Frontal cortex (tissue), 4 donors: ENCODE results near the gene KIAA0930. TPM values are rescaled to one million over a fixed set of nuclear protein-coding genes. Genes with fewer than 3 reads are reported as not detected.
A peak's percentile ranks its signal among the peaks of the same experiment; 100 is the strongest.
"Not testable (repeated sequence)": the region's sequence is repeated elsewhere in the genome, so short reads cannot be mapped to it uniquely, and the experiment has no call there.

Experiments
- DNase-seq, 2 donors: peaks; one replicate each; pipeline ENCODE4 v3.0.0; 2012; ENCODE audit warnings: low spot score in 2 of 2
- FAIRE-seq: peaks from 2 replicates; lab custom pipeline; 2012; peaks lifted over from hg19 to GRCh38; lab: Jason Lieb, UNC
- total RNA-seq: library from RNA; depleted of rRNA; stranded (reverse); fragments of >200 nt; gene quantifications from one replicate; pipeline ENCODE4 v1.2.3, GENCODE V29; 2014
- donor health status: control.
- donor health status: control.
- donor health status: control.

Gene KIAA0930
- total RNA-seq, 1 donor from 2014 or later, result 52.6 TPM

GRCh38 chr22:45263463-45264269 lies 23.0 kb upstream of the KIAA0930 start:
- FAIRE-seq, result no peak

GRCh38 chr22:45262931-45263462 lies 22.3 kb upstream of the KIAA0930 start:
- FAIRE-seq (no peak), DNase-seq (no peak)

More at GRCh38 chr22:45263463-45264269, 23.0 kb upstream of the KIAA0930 start:
- peak; percentile 82 to 85 for DNase-seq

- DNase-seq (no peak), FAIRE-seq (no peak)
These were observed 21.7 kb upstream of the KIAA0930 start for GRCh38 chr22:45262195-45262930.

GRCh38 chr22:45261407-45262088 lies 20.9 kb upstream of the KIAA0930 start:
- FAIRE-seq (no peak), DNase-seq (no peak)

GRCh38 chr22:45260395-45260759 lies 19.7 kb upstream of the KIAA0930 start:
- not testable (repeated sequence) for FAIRE-seq, DNase-seq

- DNase-seq, result no peak
- FAIRE-seq, result no peak
These were observed 19.2 kb upstream of the KIAA0930 start for GRCh38 chr22:45259754-45260394.

GRCh38 chr22:45257941-45258340 lies 17.2 kb upstream of the KIAA0930 start:
- not testable (repeated sequence) for DNase-seq, FAIRE-seq

GRCh38 chr22:45254789-45255278 lies 14.1 kb upstream of the KIAA0930 start:
- FAIRE-seq, result no peak

GRCh38 chr22:45254388-45254787 lies 13.7 kb upstream of the KIAA0930 start:
- FAIRE-seq (no peak), DNase-seq (no peak)

More at GRCh38 chr22:45254789-45255278, 14.1 kb upstream of the KIAA0930 start:
- DNase-seq, result no peak

- FAIRE-seq (no peak), DNase-seq (no peak)
These were observed 12.4 kb upstream of the KIAA0930 start for GRCh38 chr22:45253039-45253641.

GRCh38 chr22:45251825-45252224 lies 11.1 kb upstream of the KIAA0930 start:
- FAIRE-seq, result no peak
- DNase-seq, result no peak

GRCh38 chr22:45248832-45249561 lies 8.3 kb upstream of the KIAA0930 start:
- FAIRE-seq (no peak), DNase-seq (no peak)

GRCh38 chr22:45246060-45246985 lies 5.6 kb upstream of the KIAA0930 start:
- no peak for FAIRE-seq

GRCh38 chr22:45244916-45245315 lies 4.2 kb upstream of the KIAA0930 start:
- no peak for DNase-seq
- no peak for FAIRE-seq

More at GRCh38 chr22:45246060-45246985, 5.6 kb upstream of the KIAA0930 start:
- DNase-seq, result no peak

GRCh38 chr22:45242778-45243191 lies 2.1 kb upstream of the KIAA0930 start:
- FAIRE-seq (no peak), DNase-seq (peak in 1 of 2 donors; percentile 63)

- no peak for DNase-seq
- FAIRE-seq, result no peak
These were observed 437 bp downstream of the KIAA0930 start for GRCh38 chr22:45240104-45240809.

GRCh38 chr22:45239681-45240051 lies 1.0 kb downstream of the KIAA0930 start:
- FAIRE-seq (no peak), DNase-seq (no peak)
